Prostate gland (tissue), 2 donors: ENCODE measurements around the gene OR5K2. TPM values are rescaled to one million over a fixed set of nuclear protein-coding genes. Genes with fewer than 3 reads are reported as not detected.
A peak's percentile ranks its signal among the peaks of the same experiment; 100 is the strongest.

Experiments used
- DNase-seq: peaks from one replicate; pipeline ENCODE4 v3.0.0-alpha.2; 2019; ENCODE audit warnings: low spot score
- H3K27ac ChIP-seq, 2 donors: fragments of 200-600 bp; sonication (generic); 2 replicates each; pipeline ENCODE4 v1.5.1; 2017 to 2019
- H3K27me3 ChIP-seq: fragments of 200-600 bp; sonication (generic); replicated peaks from 2 replicates; pipeline ENCODE4 v1.5.1; 2019; ENCODE audit not compliant: insufficient read depth
- H3K36me3 ChIP-seq, 2 donors: fragments of 200-600 bp; sonication (generic); 1 replicate in 1 of 2; 2 replicates in 1 of 2; pipeline versions ENCODE4 v1.5.1 to v1.8.1; 2017 to 2019
- H3K4me1 ChIP-seq: fragments of 200-600 bp; sonication (generic); replicated peaks from 2 replicates; pipeline ENCODE4 v1.5.1; 2019
- H3K4me3 ChIP-seq, 2 donors: fragments of 200-600 bp; sonication (generic); 2 replicates each; pipeline ENCODE4 v1.5.1; 2017 to 2019
- H3K9me3 ChIP-seq: fragments of 200-600 bp; sonication (generic); 2 replicates; pipeline ENCODE4 v1.5.1; 2017
- POLR2A ChIP-seq: fragments of 450-650 bp; IDR thresholded peaks from one replicate; pipeline ENCODE4 v1.6.1; 2016; ENCODE audit warnings: antibody characterized with exemption, mild to moderate bottlenecking
- POLR2AphosphoS5 ChIP-seq: sonication (generic); formaldehyde crosslinking; IDR thresholded peaks from one replicate; pipeline ENCODE4 v1.6.1; 2017; ENCODE audit warnings: antibody characterized with exemption
- WGBS: methylation state at CpG from one replicate; pipeline ENCODE4 v1.1.5; 2018; 5-methylcytosine and 5-hydroxymethylcytosine counted together
- intact Hi-C: fragments of 100-400 bp; cut with DNase I; formaldehyde crosslinking; loops from one replicate; pipeline ENCODE4 v1.14.2; 2022
- total RNA-seq, 2 donors: library from RNA; depleted of rRNA; stranded (reverse); fragments of >200 nt; gene quantifications; one replicate each; pipeline ENCODE4 v1.1.0, GENCODE V29; 2016
- TF ChIP-seq, protein P1 (sequence below), 4 experiments: fragments of 200-600 bp in 2 of 4; fragments of 450-650 bp in 2 of 4; sonication (generic) in 2 of 4; IDR thresholded peaks; 1 replicate in 3 of 4; 2 replicates in 1 of 4; pipeline ENCODE4 v1.5.1; 2016 to 2019; ENCODE audit warnings: antibody characterized with exemption in 4 of 4, mild to moderate bottlenecking in 2 of 4, moderate library complexity in 2 of 4

The OR5K2 gene
- total RNA-seq, 2 donors from 2014 or later = not detected

DNA sequence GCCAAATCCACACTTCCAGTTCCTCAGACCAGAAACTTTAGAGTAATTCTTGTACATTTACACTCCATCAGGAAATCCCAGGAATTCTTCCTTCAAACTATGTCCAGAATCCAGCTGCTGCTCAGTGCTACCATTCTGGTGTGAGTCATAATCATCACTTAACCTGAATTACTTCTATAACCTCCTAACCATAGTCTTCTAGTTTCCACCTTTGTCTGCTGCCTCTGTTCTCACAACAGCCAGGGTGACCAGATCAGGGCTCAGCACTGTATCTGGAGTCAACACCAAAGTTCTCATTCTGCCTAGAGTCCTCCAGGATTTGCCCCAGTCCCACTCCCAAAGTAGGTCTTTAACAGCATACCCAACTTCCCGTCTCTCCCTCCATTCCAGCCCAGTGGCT, 21.9 kb downstream of the OR5K2 start:
- Histone ChIP-seq H3K4me1 (no peaks in the 10 kb centered on the region), H3K27ac (no peak overlapping the region), H3K4me3 (no peak overlapping the region), H3K36me3 (no peaks in the 10 kb centered on the region), H3K27me3 (no peaks in the 10 kb centered on the region), H3K9me3 (no peaks in the 10 kb centered on the region)
- TF ChIP-seq POLR2A (no peak), POLR2AphosphoS5 (no peak)
- TF ChIP-seq, protein P1, sequence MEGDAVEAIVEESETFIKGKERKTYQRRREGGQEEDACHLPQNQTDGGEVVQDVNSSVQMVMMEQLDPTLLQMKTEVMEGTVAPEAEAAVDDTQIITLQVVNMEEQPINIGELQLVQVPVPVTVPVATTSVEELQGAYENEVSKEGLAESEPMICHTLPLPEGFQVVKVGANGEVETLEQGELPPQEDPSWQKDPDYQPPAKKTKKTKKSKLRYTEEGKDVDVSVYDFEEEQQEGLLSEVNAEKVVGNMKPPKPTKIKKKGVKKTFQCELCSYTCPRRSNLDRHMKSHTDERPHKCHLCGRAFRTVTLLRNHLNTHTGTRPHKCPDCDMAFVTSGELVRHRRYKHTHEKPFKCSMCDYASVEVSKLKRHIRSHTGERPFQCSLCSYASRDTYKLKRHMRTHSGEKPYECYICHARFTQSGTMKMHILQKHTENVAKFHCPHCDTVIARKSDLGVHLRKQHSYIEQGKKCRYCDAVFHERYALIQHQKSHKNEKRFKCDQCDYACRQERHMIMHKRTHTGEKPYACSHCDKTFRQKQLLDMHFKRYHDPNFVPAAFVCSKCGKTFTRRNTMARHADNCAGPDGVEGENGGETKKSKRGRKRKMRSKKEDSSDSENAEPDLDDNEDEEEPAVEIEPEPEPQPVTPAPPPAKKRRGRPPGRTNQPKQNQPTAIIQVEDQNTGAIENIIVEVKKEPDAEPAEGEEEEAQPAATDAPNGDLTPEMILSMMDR (IDR thresholded peaks at IDR 0.05) = no peak
- intact Hi-C loops = no loop called here
- WGBS = 97% methylated on average over 1 of the region's 1 CpG
- DNase-seq = no peak

DNA sequence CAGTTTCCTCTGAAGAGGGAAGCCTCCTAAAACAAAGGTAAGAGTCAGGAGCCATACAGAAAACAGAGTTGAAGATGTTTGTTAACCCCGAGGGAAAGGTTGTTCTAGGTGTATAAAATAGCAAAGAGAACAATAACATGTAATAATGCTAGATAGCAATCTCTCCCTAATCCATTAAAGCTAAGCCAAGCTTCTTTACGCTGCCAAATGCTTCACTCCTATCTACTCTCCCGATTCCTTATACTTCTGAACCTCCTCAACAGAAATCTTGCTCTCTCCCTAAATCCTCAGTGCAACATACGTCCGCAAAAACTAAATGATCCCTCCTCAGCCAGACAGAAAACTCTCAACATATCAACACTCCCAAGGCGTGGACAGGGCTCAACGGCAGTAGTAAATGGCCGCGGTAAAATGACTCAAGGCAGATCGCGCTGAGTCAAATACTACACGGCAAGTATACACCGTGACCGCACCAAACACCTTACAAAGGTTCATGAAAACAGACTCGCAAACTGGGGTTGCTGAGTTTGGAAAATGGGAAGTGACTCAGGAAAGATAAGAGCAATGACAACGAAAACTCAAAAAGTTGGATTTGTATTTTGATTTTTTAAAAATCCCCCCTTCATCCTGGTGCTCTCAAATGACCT, 24.5 kb downstream of the OR5K2 start:
- peak overlapping the region; percentile 65 to 87 for H3K4me3 ChIP-seq
- H3K36me3 ChIP-seq = no peaks in the 10 kb centered on the region
- H3K27ac ChIP-seq = peak overlapping the region; percentile 96 to 98
- no peaks in the 10 kb centered on the region for H3K4me1 ChIP-seq
- no peak for TF ChIP-seq POLR2AphosphoS5
- TF ChIP-seq, protein P1 (IDR thresholded peaks at IDR 0.05) = no peak
- no peak for TF ChIP-seq POLR2A
- intact Hi-C loops = loop anchor here (5.0 kb wide), 1 partner anchor 70 kb away; the partner anchor contains the start of gene CPOX
- DNase-seq = peak; percentile 55
- H3K27me3 ChIP-seq = no peaks in the 10 kb centered on the region
- H3K9me3 ChIP-seq = no peaks in the 10 kb centered on the region
- WGBS = under 1% methylated on average over 16 of the region's 16 CpGs

- intact Hi-C loops = loop anchor here (5.0 kb wide), 1 partner anchor 70 kb away; the partner anchor contains the start of gene CPOX
- H3K9me3 ChIP-seq = no peaks in the 10 kb centered on the region
- H3K4me1 ChIP-seq = no peaks in the 10 kb centered on the region
- H3K27ac ChIP-seq = peak within 1 kb of the TSS; percentile 96 to 98
- peak within 1 kb of the TSS; percentile 65 to 87 for H3K4me3 ChIP-seq
- WGBS = under 1% methylated on average over 63 of the region's 63 CpGs
- peak; percentile 97 for DNase-seq
- no peaks in the 10 kb centered on the region for H3K36me3 ChIP-seq
- no peaks in the 10 kb centered on the region for H3K27me3 ChIP-seq
- TF ChIP-seq POLR2AphosphoS5 (peak; percentile 96), POLR2A (peak; percentile 89)
- TF ChIP-seq, protein P1 (IDR thresholded peaks at IDR 0.05) = no peak
These were observed 25.2 kb downstream of the OR5K2 start, which contains the start of gene CLDND1 for GRCh38 chr3:98522544-98523281. Gene CLDND1, minus strand, starts transcription at chr3:98522902. Its CDS starts 1,478 bp downstream, at chr3:98521424.

- no peak overlapping the region for H3K4me3 ChIP-seq
- TF ChIP-seq POLR2AphosphoS5 (no peak), POLR2A (no peak)
- TF ChIP-seq, protein P1 (IDR thresholded peaks at IDR 0.05) = no peak
- intact Hi-C loops = no loop called here
- no peaks in the 10 kb centered on the region for H3K9me3 ChIP-seq
- 83% methylated on average over 6 of the region's 6 CpGs for WGBS
- H3K27ac ChIP-seq = no peak overlapping the region
- no peaks in the 10 kb centered on the region for H3K4me1 ChIP-seq
- no peak for DNase-seq
- no peaks in the 10 kb centered on the region for H3K36me3 ChIP-seq
- no peaks in the 10 kb centered on the region for H3K27me3 ChIP-seq
These were observed 28.0 kb downstream of the OR5K2 start for GRCh38 chr3:98525494-98525893.
